Keratinocyte (primary cell): Measurements from ENCODE around the gene BRIP1. TPM values are rescaled to one million over a fixed set of nuclear protein-coding genes. Genes with fewer than 3 reads are reported as not detected.

Experiments used
- DNase-seq: peaks from one replicate; pipeline ENCODE4 v3.0.0-alpha.2; 2011; ENCODE audit warnings: low read depth, missing footprints, low spot score
- FAIRE-seq: peaks from 2 replicates; lab custom pipeline; 2011; peaks lifted over from hg19 to GRCh38; lab: Jason Lieb, UNC
- H2AFZ ChIP-seq: 2 replicates; pipeline ENCODE4 v1.6.0; 2012; ENCODE audit warnings: low read length, control low read depth, inconsistent platforms; ENCODE audit not compliant: control insufficient read depth
- H3K27ac ChIP-seq: 2 replicates; pipeline ENCODE4 v1.5.1; 2011; ENCODE audit warnings: low read length; ENCODE audit not compliant: control insufficient read depth, insufficient read depth
- H3K27me3 ChIP-seq: 3 replicates; pipeline ENCODE4 v1.6.0; 2011; ENCODE audit warnings: low read length; ENCODE audit not compliant: control insufficient read depth, insufficient read depth; ENCODE audit errors: extremely low read depth
- H3K36me3 ChIP-seq, 2 experiments: 2 replicates in 1 of 2; 3 replicates in 1 of 2; pipeline ENCODE4 v1.5.1; 2011; ENCODE audit warnings: low read length in 2 of 2, mild to moderate bottlenecking in 1 of 2; ENCODE audit not compliant: control insufficient read depth in 2 of 2, insufficient read depth in 2 of 2; ENCODE audit errors: extremely low read depth in 1 of 2
- H3K4me1 ChIP-seq: 3 replicates; pipeline ENCODE4 v1.5.1; 2011; ENCODE audit warnings: low read length; ENCODE audit not compliant: control insufficient read depth, insufficient read depth; ENCODE audit errors: extremely low read depth
- H3K4me2 ChIP-seq: 3 replicates; pipeline ENCODE4 v1.6.0; 2011; ENCODE audit warnings: low read depth, low read length; ENCODE audit not compliant: control insufficient read depth, insufficient read depth; ENCODE audit errors: extremely low read depth
- H3K4me3 ChIP-seq, 3 experiments: fragments of 200-600 bp in 1 of 3; sonication (generic) in 1 of 3; 2 replicates in 2 of 3; 3 replicates in 1 of 3; pipeline ENCODE4 v1.5.1; 2011 to 2016; ENCODE audit warnings: low read length in 3 of 3, mild to moderate bottlenecking in 3 of 3, control low read depth in 2 of 3, inconsistent platforms in 1 of 3, low read depth in 1 of 3, mixed read lengths in 1 of 3, mixed run types in 1 of 3, moderate library complexity in 1 of 3; ENCODE audit not compliant: control insufficient read depth in 2 of 3, insufficient read depth in 2 of 3; ENCODE audit errors: extremely low read depth in 1 of 3
- H3K79me2 ChIP-seq: 2 replicates; pipeline ENCODE4 v1.6.0; 2012; ENCODE audit warnings: low read length; ENCODE audit not compliant: control insufficient read depth, insufficient read depth
- H3K9ac ChIP-seq: 3 replicates; pipeline ENCODE4 v1.6.0; 2011; ENCODE audit warnings: low read length; ENCODE audit not compliant: control insufficient read depth, insufficient read depth; ENCODE audit errors: extremely low read depth
- H3K9me1 ChIP-seq: 3 replicates; pipeline ENCODE4 v1.6.0; 2011; ENCODE audit warnings: low read length; ENCODE audit not compliant: control insufficient read depth, insufficient read depth; ENCODE audit errors: extremely low read depth
- H3K9me3 ChIP-seq: 2 replicates; pipeline ENCODE4 v1.5.1; 2012; ENCODE audit warnings: low read depth, low read length; ENCODE audit not compliant: control insufficient read depth
- H4K20me1 ChIP-seq: 3 replicates; pipeline ENCODE4 v1.6.0; 2011; ENCODE audit warnings: low read length; ENCODE audit not compliant: control insufficient read depth, insufficient read depth; ENCODE audit errors: extremely low read depth
- EZH2 ChIP-seq: IDR thresholded peaks from one replicate; pipeline ENCODE4 v1.6.1; 2012; ENCODE audit warnings: inconsistent platforms, mild to moderate bottlenecking, low read length, moderate library complexity
- dilution Hi-C: fragments of 300-500 bp; cut with MboI; formaldehyde crosslinking; loops from one replicate; pipeline ENCODE4 v1.7.0; 2020; ENCODE audit warnings: low sequenced_read_pairs; ENCODE audit not compliant: extremely low pct_ligation_motif_present
- polyA plus RNA-seq, 5 experiments: library from polyadenylated mRNA; depleted of rRNA in 3 of 5; stranded (reverse) in 3 of 5; stranded (forward) in 1 of 5; unstranded in 1 of 5; fragments of >200 nt; gene quantifications; 1 replicate in 1 of 5; 2 replicates in 3 of 5; 3 replicates in 1 of 5; pipeline versions ENCODE4 v1.2.1 to v1.2.3, GENCODE V29; 2011 to 2012; ENCODE audit warnings: missing spikeins in 2 of 5, low read depth in 1 of 5, low replicate concordance in 1 of 5
- TF ChIP-seq, protein P1 (sequence below), 3 experiments: IDR thresholded peaks in 1 of 3; conservative IDR thresholded peaks in 1 of 3; optimal IDR thresholded peaks in 1 of 3; 2 replicates in 2 of 3; 3 replicates in 1 of 3; pipeline versions ENCODE3 to v1.5.1; 2011; ENCODE audit warnings: low read length in 3 of 3, mild to moderate bottlenecking in 3 of 3, moderate library complexity in 2 of 3, control low read depth in 1 of 3, inconsistent platforms in 1 of 3; ENCODE audit not compliant: insufficient read depth in 2 of 3; ENCODE audit errors: extremely low read depth in 1 of 3

BRIP1 gene
- polyA plus RNA-seq, 1 donor (not counting 4 experiments of a cell fraction or from before 2014, with no cell fraction given), result 4.0 TPM

DNA sequence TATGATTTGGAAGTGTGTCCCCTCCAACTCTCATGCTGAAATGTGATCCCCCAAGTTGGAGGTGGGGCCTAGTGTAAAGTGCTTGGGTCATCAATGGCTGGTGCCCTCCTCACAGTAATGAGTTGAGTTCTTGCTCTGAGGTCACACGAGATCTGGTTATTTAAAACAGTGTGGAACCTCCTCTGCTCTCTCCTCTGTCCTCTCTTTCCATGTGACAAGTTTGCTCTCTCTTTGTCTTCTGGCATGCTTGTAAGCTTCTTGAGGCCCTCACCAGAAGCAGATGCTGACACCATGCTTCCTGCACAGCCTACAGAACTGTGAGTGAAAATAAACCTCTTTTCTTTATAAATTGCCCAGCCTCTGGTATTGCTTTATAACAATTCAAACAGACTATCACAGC lies 19.9 kb downstream of the BRIP1 start:
- Histone ChIP-seq H3K4me1 (no peaks in the 10 kb centered on the region), H3K4me3 (no peak overlapping the region), H4K20me1 (no peaks in the 10 kb centered on the region), H3K4me2 (no peak overlapping the region), H3K79me2 (no peaks in the 10 kb centered on the region), H2AFZ (no peak overlapping the region), H3K9me3 (no peaks in the 10 kb centered on the region), H3K27me3 (no peaks in the 10 kb centered on the region), H3K9me1 (no peaks in the 10 kb centered on the region), H3K27ac (no peak overlapping the region), H3K9ac (no peak overlapping the region), H3K36me3 (peaks cover 0 to 4% of the 10 kb centered on the region in 2 experiments)
- no peak for FAIRE-seq
- dilution Hi-C loops, result no loop called here
- TF ChIP-seq EZH2, result no peak
- TF ChIP-seq, protein P1, sequence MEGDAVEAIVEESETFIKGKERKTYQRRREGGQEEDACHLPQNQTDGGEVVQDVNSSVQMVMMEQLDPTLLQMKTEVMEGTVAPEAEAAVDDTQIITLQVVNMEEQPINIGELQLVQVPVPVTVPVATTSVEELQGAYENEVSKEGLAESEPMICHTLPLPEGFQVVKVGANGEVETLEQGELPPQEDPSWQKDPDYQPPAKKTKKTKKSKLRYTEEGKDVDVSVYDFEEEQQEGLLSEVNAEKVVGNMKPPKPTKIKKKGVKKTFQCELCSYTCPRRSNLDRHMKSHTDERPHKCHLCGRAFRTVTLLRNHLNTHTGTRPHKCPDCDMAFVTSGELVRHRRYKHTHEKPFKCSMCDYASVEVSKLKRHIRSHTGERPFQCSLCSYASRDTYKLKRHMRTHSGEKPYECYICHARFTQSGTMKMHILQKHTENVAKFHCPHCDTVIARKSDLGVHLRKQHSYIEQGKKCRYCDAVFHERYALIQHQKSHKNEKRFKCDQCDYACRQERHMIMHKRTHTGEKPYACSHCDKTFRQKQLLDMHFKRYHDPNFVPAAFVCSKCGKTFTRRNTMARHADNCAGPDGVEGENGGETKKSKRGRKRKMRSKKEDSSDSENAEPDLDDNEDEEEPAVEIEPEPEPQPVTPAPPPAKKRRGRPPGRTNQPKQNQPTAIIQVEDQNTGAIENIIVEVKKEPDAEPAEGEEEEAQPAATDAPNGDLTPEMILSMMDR (optimal IDR thresholded peaks at IDR 0.05 in 1 of 3, IDR thresholded peaks at IDR 0.05 in 1 of 3, conservative IDR thresholded peaks at IDR 0.05 in 1 of 3; ENCODE audit: extremely low read depth in 1 of 3, insufficient read depth in 2 of 3, low read length in 3 of 3), result no peak
- no peak for DNase-seq

DNA sequence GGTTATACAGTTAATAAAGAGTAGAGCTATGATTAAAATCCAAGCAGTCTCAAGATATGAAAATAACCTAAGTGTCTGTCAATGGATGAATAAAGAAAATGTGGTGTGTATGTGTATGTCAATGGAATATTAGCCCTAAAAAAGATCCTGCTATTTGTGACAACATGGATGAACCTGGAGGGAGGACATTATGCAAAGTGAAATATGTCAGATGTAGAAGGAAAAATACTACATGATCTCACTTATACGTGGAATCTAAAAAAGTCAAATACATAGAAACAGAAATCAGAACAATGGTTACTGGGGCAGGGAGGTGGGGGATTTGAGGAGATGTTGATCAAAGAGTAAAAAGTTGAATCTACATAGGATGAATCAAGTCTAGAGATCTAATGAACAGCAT lies 20.4 kb downstream of the BRIP1 start:
- no peak for TF ChIP-seq EZH2
- TF ChIP-seq, protein P1 (optimal IDR thresholded peaks at IDR 0.05 in 1 of 3, IDR thresholded peaks at IDR 0.05 in 1 of 3, conservative IDR thresholded peaks at IDR 0.05 in 1 of 3; ENCODE audit: extremely low read depth in 1 of 3, insufficient read depth in 2 of 3, low read length in 3 of 3), result no peak
- Histone ChIP-seq H2AFZ (no peak overlapping the region), H3K79me2 (no peaks in the 10 kb centered on the region), H3K36me3 (peaks cover 0 to 4% of the 10 kb centered on the region in 2 experiments), H3K4me2 (no peak overlapping the region), H3K27me3 (no peaks in the 10 kb centered on the region), H3K9ac (no peak overlapping the region), H3K9me3 (no peaks in the 10 kb centered on the region), H3K9me1 (no peaks in the 10 kb centered on the region), H3K4me1 (no peaks in the 10 kb centered on the region), H3K27ac (no peak overlapping the region), H4K20me1 (no peaks in the 10 kb centered on the region), H3K4me3 (no peak overlapping the region)
- DNase-seq (no peak), FAIRE-seq (no peak)
- dilution Hi-C loops, result no loop called here
